ENCODE data around the gene PPFIA3.
"Not testable (repeated sequence)": the region's sequence is repeated elsewhere in the genome, so short reads cannot be mapped to it uniquely, and the experiment has no call there.

Gene PPFIA3

DNA sequence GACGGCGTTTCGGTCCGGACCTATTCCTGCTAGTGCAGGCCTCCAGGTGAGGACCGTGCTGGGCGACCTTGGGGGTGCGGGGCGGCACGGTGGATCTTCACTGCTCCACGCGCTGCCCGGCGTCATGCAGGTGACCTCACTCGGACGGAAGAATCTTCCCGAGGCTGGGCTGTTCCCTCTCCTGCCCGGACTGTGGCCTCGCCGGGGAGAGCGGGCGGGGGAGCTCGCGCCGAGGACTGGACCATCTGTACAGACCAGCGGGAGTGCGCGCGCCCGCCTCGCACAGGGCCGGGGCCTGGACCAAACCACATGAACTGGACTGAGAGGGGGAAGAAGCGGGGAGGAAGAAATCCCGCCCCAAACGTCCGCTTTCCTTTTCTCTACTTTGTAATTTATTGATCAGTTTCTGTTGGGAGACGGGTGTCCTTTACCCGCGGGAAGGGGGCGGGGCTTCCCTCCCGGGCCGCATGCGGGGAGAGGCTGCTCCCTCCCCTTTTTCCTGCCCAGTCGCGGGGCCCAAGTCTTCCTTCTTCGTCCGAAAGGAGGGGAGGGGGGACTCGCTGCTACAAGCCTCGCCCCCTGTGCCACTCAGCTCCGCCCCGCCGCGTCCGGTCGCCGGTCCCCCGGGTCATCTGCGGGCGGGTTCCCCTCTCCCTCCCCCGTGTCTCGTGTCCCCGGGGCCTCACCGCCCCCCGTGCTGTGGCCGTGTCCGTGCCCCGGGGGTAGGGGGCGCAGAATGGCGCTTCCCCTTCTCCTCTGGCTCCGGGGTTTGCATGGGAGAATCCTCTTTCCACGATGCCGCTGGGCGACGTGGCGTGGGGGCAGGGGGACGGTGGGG is 31.0 kb downstream of the PPFIA3 start:
- peak; percentile 84 for DNase-seq

DNA sequence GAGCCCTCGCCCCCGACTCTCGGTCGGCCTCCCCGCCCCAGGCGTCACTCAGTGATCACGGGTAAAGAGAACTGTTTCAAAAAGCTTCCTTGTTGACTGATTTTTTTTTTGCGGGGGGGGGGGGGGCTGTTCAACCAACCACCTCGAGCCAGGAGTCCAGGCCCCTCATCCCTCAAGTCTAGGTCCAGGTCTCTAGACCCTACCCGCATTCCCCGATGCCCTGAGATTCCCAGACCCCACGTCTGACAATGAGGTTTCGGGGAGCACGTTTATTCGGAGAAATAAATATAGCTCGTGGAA is 31.6 kb downstream of the PPFIA3 start:
- no peak for DNase-seq

DNA sequence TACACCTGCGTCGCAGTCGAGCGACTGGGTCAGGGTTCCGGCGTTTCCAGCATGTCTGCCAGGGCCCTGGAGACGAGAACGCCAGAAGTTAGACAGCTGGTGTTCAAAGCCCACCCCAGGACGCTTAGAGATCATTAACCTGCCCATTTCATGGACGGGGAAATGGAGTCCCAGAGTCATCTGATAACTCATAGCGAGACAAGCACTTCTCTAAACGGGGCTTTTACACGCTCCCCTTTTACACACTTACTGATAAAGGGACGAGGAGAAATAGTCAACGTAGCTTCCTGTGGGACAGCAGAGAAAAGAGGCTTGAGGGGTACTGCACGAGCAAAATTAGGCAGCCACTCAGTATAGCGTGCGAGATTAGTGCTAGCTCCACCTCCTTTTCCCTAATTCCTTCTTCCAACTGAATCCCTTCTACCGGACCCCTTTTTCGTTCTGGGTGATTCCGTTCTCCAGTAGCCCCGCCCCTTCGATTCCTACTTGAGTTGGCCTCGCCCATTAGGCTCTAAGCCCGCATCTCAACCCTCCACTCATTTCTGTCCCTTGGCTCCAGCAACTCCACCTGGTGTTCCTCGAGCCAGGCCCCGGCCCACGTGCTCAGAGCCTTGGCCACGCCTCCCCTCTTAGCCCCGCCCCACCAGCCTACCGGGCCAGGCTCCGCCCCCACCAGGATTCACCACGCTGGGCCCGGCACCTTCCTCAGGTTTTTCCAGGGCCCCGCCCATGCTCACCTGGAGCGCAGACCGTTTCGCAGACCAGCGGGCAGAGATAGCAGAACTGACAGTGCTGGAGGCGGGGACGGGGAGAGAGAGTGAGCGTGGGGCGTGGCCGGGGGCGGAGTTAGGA is 32.1 kb downstream of the PPFIA3 start:
- peak; percentile 85 for DNase-seq

DNA sequence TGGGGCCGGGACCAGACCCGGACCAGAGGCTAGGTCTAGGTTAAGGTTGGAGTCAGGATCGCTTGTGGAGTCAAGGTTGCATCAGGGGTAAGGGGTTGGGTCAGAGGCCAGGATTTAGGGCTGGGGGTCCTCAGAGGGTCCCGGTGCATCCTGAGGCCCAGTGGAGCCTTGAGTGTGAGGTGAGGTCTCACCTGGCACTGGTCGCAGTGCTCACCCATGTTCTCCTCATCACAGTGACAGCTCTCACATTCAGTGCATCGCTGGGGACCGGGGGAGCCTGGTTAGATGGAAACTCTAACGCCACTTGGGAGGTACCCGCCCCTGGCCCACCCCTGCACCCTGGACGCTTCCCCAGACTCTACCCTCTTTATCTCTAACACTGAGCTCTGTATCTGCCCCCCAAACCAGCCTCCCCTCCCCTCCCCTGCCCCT is 32.8 kb downstream of the PPFIA3 start:
- no peak for DNase-seq

DNA sequence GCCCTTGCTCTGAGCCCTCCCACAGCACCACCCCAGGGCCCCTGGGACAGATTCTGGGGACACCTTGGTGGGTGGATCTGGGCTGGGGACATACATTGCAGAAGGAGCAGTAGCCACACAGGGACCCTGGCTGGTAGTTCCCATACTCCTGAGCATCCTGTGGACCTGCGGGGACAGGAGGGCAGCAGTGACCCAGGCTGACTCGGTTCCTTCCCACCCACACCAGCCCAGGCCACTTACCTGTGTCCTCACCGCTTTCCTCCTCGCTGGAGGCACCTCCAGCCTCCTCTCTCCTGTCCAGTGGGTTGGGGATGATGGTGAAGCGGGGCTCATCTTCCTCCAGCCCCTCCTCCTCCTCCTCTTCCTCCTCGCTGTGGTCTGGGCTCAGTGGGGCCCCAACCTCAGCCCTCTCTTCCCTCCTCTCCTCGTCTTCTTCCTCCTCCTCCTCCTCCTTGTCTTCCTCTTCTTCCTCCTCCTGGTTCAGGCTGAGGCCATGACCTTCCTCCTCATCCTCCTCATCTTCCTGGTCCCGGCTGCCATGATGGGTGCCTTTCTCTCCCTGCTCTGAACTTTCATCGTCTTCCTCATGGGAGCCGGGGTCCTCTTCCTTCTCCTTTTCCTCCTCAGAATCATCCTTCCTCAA is 33.9 kb downstream of the PPFIA3 start:
- DNase-seq, result no peak

DNA sequence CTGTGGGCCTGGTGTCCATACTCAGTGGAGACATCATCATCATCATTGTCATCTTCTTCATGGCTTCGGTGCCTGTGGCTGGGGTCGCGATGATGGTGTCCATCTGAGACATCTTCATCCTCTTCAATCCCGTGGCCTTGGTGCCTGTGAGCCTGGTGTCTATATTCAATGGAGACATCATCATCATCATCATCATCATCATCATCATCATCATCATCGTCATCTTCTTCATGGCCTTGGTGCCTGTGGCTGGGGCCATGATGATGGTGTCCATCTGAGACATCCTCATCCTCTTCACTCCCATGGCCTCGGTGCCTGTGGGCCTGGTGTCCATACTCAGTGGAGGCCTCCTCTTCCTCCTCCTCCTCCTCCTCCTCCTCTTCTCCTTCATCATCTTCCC is 34.9 kb downstream of the PPFIA3 start:
- DNase-seq, result no peak

DNA sequence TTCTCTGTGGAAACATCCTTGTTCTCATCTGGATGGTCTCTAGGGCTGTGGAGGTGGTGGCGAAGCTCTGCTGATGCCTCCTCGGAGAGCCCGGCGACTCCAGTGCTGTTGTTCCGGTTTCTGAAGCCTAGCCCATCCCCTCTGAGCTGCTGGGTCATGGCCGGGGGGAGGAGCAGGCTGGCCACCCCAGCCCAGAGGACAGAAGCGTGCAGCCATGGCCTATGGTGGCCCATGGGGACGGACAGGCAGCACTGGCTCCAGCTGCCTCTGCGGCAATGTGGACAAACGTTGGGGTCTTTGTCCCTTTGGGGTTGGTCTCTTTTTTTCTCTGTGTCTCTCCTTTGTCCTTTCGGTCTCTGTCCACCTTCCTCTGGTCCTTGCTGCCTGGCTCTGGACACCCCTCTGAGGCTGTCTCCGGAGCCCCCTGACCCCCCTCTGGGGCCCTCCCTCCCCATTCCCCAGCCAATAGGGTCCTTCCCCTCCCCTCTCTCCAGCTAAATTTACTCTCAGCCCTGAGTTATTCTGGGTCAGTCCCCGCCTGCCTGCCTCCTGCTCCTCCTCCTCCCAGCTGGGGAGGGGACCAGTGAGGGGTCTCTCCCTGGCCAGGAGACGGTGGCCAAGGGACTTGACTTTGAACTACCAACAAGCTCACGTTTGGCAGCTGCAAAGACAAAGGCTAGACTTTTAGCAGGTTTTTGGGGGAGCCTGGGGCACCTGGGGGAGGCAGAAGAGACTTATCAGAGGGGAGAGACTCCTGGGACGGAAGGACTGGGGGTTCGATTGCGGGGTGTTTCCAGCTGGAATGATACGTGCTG is 35.9 kb downstream of the PPFIA3 start, which contains the start of gene HRC:
TSS of gene HRC (minus strand) at position 392 of the 815 bp plus-strand sequence. CDS start at position 233, 159 bp downstream.
- no peak for DNase-seq

DNA sequence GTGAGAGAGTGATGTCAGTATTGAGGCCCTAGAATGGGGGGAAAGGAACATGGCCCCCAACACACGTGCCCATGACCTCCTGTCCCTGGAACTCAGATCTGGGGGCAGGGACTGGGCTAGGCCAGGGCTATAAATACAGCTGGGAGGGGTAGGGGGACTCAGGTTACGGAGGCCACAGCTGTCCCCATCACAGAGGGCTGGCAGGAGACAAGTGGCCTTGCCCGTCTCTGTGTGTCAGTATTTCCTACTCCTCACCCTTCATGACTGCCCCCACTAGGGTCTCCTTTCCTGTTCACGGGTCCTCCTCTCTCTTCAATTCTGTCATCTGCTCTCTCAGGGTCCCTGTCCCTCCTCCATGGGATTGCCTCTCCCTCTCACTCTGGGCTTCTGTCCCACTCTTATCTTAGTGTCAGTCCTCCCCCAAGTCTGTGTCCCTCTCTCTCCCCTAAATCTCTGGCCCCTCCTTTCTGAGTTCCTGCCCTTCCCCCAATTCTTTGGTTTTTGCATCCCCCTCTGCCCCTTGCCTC is 36.5 kb downstream of the PPFIA3 start:
- no peak for DNase-seq

DNA sequence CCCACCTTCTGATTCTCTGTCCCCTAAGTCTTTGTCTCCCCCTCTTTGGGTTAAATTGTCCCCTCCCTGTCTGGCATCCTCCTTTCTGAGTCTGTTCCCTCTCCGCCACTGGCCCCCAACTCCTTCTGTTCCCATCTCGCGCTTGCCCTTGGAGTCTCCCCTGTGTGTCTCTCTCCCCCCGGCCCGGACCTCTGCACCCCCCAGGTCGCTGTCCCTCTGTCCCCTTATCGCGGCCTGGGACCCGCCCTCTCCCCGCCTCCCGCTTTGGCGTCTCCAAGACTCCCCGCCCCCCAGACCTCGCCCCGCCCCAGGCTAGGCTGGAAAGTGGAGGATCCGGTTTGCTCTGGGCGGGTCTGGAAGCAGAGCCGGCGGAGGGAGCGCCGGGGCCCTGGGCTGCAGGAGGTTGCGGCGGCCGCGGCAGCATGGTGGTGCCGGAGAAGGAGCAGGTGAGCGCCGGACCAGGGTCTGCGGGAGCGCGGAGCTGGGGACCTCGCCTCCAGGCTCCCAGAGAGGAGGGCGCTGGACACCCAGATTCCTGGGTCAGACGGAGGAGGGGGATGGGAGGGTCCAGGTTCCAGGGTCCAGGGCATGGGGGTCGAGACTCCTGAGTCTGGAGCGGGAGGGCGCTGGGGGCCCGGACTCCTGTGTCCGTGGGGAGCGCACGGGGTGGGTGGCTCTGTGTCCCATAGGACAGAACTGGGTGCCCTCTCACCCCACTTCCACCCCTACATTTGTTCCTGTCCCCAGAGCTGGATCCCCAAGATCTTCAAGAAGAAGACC is 38.3 kb downstream of the PPFIA3 start, which contains the start of gene TRPM4:
TSS of gene TRPM4 (plus strand) at position 348 of the 780 bp plus-strand sequence. CDS start at position 423, 75 bp downstream.
- peak; percentile 81 for DNase-seq

DNA sequence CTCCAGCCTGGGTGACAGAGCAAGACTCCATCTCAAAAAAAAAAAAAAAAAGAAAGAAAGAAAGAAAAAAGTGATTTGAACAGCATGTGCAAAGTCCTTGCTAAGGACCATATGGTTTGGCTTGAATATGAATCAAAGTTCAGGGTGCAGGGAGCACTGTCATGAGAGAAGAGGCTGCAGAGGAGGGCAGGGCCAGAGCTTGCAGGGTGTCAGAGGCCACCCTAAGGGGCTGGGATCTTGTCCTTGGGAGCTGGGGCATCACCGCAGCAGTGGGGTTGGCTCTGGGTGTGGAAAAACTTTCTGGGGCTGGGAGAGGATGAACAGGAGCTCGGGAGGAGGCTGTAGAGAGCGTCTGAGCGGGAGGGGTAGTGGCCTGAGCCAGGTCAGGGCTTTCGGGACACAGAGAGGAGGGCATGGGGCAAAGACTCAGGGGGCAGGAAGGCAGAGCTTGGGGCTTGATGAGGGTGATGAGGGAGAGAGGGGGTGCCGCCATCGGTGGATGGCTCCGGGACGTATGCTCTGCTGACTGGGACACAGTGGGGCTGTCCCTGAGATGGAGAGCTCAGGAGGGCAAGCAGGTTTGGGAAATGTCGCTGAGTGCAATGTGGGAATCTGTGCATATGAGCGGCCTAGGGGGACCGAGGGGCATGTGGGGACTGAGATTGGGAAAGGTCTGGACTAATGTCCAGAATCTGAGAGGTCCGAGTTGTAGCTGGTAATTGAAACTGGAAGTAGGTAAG is 41.3 kb downstream of the PPFIA3 start:
- no peak for DNase-seq

DNA sequence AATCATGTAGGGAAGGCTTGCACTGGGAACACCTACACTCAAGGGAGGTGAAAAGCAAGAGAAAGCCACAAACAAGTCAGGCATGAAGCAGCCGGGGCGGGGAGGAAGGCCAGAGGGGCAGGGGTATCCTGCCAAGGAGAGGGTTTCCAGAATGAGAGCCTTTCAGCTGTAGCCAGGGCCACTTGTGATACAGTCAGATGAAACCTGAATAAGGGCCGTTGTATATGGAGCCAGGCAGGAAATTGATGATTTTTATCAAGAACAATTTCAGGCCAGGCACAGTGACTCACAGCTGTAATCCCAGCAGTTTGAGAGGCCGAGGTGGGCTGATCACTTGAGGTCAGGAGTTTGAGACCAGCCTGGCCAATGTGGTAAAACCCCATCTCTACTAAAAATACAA is 42.6 kb downstream of the PPFIA3 start:
- DNase-seq, result peak; percentile 54

DNA sequence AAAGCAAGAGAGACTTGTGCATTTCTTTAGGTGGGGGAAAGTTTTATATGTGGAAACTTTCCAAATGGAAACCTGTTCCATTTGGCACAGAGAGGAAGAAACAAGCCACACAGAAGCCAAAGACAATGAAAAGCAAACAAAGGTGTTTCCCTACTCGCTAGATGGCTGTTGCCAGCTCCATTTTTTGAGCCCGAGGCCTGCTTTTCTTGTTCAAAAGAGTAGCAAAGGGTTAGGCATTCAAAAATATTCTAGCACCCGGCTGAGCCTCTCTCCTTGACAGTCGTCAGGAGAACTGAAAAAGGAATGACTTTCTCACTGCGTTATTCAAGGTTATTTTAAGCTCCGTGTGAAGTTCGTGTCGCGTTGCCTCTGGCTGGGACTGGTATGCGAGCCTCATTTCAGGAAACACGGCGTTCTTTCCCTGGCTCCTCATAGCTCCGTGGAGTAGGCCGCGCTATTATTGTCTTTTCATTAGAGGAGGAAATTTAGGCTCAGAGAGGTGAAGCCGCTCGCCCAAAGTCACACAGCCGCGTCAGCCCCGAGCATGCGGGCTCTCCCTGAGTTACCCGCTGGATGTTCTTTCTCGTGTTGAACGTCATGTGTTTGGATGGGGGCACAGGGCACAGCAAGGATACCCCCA is 45.9 kb downstream of the PPFIA3 start:
- no peak for DNase-seq

DNA sequence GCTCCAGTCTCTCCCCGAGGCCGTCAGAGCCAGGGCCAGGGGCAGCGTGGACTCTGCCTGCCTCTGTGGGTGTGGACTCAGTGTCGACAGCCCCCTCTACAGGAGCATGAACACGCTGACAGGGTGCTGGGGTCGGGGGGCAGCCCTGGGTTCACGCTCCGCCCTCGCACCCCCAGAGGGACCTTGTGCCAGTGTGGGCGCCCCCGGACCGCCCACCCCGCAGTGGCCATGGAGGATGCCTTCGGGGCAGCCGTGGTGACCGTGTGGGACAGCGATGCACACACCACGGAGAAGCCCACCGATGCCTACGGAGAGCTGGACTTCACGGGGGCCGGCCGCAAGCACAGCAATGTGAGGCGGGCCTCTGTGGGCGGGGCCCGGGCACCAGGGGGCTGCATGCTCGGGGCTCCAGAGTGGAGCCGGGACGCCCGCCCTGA is 46.5 kb downstream of the PPFIA3 start:
- DNase-seq, result no peak

DNA sequence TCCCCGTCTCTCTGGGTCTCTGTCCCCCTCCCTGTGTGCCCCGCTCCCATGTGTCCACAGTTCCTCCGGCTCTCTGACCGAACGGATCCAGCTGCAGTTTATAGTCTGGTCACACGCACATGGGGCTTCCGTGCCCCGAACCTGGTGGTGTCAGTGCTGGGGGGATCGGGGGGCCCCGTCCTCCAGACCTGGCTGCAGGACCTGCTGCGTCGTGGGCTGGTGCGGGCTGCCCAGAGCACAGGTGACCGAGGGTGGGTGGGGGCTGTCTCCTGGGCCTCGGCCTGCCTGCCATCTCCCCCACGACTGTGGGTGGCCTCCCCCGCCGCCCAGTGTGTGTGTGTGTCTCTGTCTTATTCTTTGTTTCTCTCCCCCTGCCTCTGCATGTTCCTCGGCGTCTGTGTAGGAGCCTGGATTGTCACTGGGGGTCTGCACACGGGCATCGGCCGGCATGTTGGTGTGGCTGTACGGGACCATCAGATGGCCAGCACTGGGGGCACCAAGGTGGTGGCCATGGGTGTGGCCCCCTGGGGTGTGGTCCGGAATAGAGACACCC is 48.6 kb downstream of the PPFIA3 start:
- no peak for DNase-seq

DNA sequence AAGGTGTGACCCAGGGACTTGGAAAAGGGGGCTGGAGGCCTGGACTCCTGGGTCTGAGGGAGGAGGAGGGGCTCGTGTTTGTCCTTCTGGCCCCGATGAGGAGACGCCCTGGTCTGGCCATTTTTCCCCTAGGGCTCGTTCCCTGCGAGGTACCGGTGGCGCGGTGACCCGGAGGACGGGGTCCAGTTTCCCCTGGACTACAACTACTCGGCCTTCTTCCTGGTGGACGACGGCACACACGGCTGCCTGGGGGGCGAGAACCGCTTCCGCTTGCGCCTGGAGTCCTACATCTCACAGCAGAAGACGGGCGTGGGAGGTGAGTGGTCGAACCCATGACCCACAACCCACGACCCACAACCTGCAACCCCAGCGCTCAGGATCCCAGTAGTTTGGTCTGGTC is 49.1 kb downstream of the PPFIA3 start:
- DNase-seq, result no peak

DNA sequence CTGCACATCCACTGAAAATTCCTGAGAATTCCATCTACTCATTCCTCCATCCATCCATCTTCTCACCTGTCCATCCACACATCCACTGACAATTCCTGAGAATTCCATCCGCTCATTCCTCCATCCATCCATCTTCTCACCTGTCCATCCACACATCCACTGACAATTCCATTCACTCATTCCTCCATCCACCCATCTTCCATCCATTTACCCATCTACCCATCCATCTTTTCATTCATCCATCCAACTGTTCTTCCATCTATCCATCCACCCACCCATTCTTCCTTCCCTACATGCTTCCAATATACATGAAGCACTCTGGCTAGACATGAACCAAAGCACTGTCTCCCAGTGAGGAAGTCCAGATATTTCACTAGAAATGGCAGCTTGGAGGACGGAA is 53.9 kb downstream of the PPFIA3 start:
- no peak for DNase-seq

DNA sequence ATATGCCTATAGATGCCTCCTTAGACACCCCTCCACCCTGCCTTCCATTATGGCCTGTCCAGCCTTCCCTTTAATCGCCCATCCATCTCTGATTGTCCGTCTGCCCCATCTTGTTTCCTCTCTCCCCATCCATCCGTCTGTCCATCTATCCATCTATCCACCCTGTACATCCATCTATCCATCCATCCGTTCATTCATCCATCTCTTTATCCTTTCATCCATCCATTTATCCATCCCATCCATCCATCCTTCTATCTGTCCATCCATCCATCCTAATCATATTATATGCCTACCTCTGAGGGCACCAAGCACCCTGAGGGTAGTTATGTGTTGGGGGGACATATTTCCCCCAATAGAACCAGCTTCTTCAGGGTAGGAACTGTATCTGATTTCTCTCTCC is 61.3 kb downstream of the PPFIA3 start:
- DNase-seq, result no peak

DNA sequence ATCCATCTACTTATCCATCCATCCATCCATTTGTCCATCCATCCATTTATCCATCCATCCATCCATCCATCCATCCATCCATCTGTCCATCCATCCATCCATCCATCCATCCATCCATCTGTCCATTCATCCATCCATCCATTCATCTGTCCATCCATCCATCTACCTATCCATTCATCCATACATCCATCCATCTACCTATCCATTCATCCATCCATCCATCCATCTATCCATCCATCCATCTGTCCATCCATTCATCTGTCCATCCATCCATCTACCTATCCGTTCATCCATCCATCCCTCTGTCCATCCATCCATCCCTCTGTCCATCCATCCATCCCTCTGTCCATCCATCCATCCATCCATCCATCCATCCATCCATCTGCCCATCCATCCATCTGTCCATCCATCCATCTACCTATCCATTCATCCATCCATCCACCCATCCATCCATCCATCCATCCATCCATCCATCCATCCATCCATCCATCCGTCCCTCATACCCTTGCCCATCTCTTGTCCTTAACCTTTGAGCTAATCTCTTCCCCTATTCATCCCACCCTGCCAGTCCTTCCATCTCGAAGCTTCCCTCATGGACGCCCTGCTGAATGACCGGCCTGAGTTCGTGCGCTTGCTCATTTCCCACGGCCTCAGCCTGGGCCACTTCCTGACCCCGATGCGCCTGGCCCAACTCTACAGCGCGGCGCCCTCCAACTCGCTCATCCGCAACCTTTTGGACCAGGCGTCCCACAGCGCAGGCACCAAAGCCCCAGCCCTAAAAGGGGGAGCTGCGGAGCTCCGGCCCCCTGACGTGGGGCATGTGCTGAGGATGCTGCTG is 62.9 kb downstream of the PPFIA3 start:
- not testable (repeated sequence) for DNase-seq

DNA sequence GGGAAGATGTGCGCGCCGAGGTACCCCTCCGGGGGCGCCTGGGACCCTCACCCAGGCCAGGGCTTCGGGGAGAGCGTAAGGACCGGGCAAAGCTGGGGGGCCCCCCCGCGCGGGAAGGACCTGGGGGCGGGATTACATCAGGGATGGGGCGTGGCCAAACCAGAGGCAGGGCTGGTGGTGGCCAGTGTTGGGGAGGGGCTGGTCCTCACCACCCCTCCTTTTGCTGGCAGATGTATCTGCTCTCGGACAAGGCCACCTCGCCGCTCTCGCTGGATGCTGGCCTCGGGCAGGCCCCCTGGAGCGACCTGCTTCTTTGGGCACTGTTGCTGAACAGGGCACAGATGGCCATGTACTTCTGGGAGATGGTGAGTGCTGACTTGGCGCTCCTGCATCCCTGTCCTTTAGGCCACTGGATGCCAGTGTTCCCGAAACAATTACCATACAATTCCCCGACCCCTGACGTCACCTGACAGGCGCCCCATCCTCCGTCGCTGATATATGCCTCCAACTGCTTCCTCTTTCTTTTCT is 63.6 kb downstream of the PPFIA3 start:
- no peak for DNase-seq
